K562 (cell line): Measurements from ENCODE around the gene IGFBPL1. TPM values are rescaled to one million over a fixed set of nuclear protein-coding genes. Genes with fewer than 3 reads are reported as not detected.

ENCODE experiments used
- BCLAF1 ChIP-seq, 2 experiments: fragments of 450-650 bp in 1 of 2; IDR thresholded peaks; 2 replicates each; pipeline ENCODE4 v1.6.1; 2011 to 2017; ENCODE audit warnings: low read depth in 2 of 2, antibody characterized with exemption in 1 of 2, borderline replicate concordance in 1 of 2, low read length in 1 of 2, mild to moderate bottlenecking in 1 of 2, mixed read lengths in 1 of 2; ENCODE audit not compliant: control insufficient read depth in 1 of 2
- C11orf30 ChIP-seq: fragments of 450-650 bp; IDR thresholded peaks from 2 replicates; pipeline ENCODE4 v1.6.1; 2016; ENCODE audit warnings: low read depth, mild to moderate bottlenecking
- HDAC1 ChIP-seq, 2 experiments: fragments of 450-650 bp; IDR thresholded peaks; 2 replicates each; pipeline ENCODE4 v1.6.1; 2016 to 2017; ENCODE audit warnings: inconsistent platforms in 1 of 2, mild to moderate bottlenecking in 1 of 2, moderate library complexity in 1 of 2
- MNT ChIP-seq, 2 experiments: fragments of 450-650 bp; conservative IDR thresholded peaks; 2 replicates each; pipeline ENCODE4 v1.6.1; 2017; ENCODE audit warnings: mild to moderate bottlenecking in 2 of 2, moderate library complexity in 2 of 2
- MXI1 ChIP-seq: IDR thresholded peaks from 2 replicates; pipeline ENCODE4 v1.6.1; 2011; ENCODE audit warnings: low read depth, mild to moderate bottlenecking, improper control_type of control experiment, low read length
- SMARCA5 ChIP-seq: fragments of 450-650 bp; IDR thresholded peaks from 2 replicates; pipeline ENCODE4 v1.6.1; 2016
- TEAD4 ChIP-seq, 2 experiments: sonication (generic) in 1 of 2; formaldehyde crosslinking in 1 of 2; IDR thresholded peaks; 2 replicates each; pipeline versions ENCODE4 v1.6.1 to v1.8.0; 2012 to 2022; ENCODE audit warnings: borderline replicate concordance in 1 of 2, inconsistent platforms in 1 of 2, low read length in 1 of 2, mild to moderate bottlenecking in 1 of 2, missing genetic modification reagents in 1 of 2
- ZFP36 ChIP-seq: fragments of 150-350 bp; IDR thresholded peaks from 2 replicates; pipeline ENCODE4 v1.6.1; 2018; ENCODE audit warnings: low read length, low read depth; ENCODE audit not compliant: partially characterized antibody
- ZNF778 ChIP-seq: fragments of 450-650 bp; formaldehyde crosslinking; IDR thresholded peaks from 2 replicates; pipeline ENCODE4 v1.4.0; 2020; ENCODE audit warnings: mild to moderate bottlenecking, moderate library complexity
- polyA plus RNA-seq, 8 experiments: library from polyadenylated mRNA; depleted of rRNA in 4 of 8; stranded (reverse) in 5 of 8; unstranded in 3 of 8; fragments of >200 nt; fragmentation: Nextera tagmentation in 2 of 8; fragmentation: Illumina TruSeq in 1 of 8; extraction: Ambion mirVana in 2 of 8; extraction: Trizol in 1 of 8; gene quantifications; 2 replicates each; pipeline versions ENCODE4 v1.2.1 to v1.2.3, GENCODE V29; 2011 to 2014; ENCODE audit warnings: inconsistent platforms in 1 of 8, missing spikeins in 1 of 8
- total RNA-seq, 7 experiments: library from RNA; depleted of rRNA in 6 of 7; stranded (reverse); fragments of >200 nt in 6 of 7; fragmentation: Illumina TruSeq in 2 of 7; extraction: Trizol in 2 of 7; gene quantifications; 2 replicates each; pipeline versions ENCODE4 v1.2.1 to v1.2.3, GENCODE V29; 2011 to 2021; ENCODE audit warnings: low replicate concordance in 1 of 7
- TF ChIP-seq, protein P1 (sequence below), 2 experiments: fragments of 450-650 bp; IDR thresholded peaks; 2 replicates each; pipeline ENCODE4 v1.6.1; 2018; ENCODE audit warnings: mild to moderate bottlenecking in 2 of 2, low read depth in 1 of 2; ENCODE audit not compliant: partially characterized antibody in 2 of 2
- TF ChIP-seq, protein P2 (sequence below): fragments of 250-450 bp; sonication (Bioruptor Pico); IDR thresholded peaks from 2 replicates; pipeline ENCODE4 v1.8.0; 2021; ENCODE audit warnings: borderline replicate concordance, mild to moderate bottlenecking, moderate library complexity; ENCODE audit not compliant: poor library complexity, severe bottlenecking
- TF ChIP-seq, protein P3 (sequence below): fragments of 250-450 bp; sonication (Bioruptor Pico); IDR thresholded peaks from 2 replicates; pipeline ENCODE4 v1.9.0; 2021; ENCODE audit warnings: mild to moderate bottlenecking, inconsistent platforms

The IGFBPL1 gene
- total and polyA plus RNA-seq, 9 of the 15 experiments (the other 6 are each of a cell fraction or from before 2014, with no cell fraction given) = not detected

- TF ChIP-seq, protein P1, sequence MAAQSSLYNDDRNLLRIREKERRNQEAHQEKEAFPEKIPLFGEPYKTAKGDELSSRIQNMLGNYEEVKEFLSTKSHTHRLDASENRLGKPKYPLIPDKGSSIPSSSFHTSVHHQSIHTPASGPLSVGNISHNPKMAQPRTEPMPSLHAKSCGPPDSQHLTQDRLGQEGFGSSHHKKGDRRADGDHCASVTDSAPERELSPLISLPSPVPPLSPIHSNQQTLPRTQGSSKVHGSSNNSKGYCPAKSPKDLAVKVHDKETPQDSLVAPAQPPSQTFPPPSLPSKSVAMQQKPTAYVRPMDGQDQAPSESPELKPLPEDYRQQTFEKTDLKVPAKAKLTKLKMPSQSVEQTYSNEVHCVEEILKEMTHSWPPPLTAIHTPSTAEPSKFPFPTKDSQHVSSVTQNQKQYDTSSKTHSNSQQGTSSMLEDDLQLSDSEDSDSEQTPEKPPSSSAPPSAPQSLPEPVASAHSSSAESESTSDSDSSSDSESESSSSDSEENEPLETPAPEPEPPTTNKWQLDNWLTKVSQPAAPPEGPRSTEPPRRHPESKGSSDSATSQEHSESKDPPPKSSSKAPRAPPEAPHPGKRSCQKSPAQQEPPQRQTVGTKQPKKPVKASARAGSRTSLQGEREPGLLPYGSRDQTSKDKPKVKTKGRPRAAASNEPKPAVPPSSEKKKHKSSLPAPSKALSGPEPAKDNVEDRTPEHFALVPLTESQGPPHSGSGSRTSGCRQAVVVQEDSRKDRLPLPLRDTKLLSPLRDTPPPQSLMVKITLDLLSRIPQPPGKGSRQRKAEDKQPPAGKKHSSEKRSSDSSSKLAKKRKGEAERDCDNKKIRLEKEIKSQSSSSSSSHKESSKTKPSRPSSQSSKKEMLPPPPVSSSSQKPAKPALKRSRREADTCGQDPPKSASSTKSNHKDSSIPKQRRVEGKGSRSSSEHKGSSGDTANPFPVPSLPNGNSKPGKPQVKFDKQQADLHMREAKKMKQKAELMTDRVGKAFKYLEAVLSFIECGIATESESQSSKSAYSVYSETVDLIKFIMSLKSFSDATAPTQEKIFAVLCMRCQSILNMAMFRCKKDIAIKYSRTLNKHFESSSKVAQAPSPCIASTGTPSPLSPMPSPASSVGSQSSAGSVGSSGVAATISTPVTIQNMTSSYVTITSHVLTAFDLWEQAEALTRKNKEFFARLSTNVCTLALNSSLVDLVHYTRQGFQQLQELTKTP (IDR thresholded peaks at IDR 0.05; ENCODE audit: low read depth in 1 of 2, partially characterized antibody in 2 of 2) = no peak
- TF ChIP-seq, protein P2, sequence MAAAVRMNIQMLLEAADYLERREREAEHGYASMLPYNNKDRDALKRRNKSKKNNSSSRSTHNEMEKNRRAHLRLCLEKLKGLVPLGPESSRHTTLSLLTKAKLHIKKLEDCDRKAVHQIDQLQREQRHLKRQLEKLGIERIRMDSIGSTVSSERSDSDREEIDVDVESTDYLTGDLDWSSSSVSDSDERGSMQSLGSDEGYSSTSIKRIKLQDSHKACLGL (CRISPR knock-in tag) = peak; percentile 59
- peak; percentile 91 to 95 for TF ChIP-seq MNT (conservative IDR thresholded peaks at IDR 0.05)
- peak; percentile 90 for TF ChIP-seq ZFP36
- TF ChIP-seq, protein P3, sequence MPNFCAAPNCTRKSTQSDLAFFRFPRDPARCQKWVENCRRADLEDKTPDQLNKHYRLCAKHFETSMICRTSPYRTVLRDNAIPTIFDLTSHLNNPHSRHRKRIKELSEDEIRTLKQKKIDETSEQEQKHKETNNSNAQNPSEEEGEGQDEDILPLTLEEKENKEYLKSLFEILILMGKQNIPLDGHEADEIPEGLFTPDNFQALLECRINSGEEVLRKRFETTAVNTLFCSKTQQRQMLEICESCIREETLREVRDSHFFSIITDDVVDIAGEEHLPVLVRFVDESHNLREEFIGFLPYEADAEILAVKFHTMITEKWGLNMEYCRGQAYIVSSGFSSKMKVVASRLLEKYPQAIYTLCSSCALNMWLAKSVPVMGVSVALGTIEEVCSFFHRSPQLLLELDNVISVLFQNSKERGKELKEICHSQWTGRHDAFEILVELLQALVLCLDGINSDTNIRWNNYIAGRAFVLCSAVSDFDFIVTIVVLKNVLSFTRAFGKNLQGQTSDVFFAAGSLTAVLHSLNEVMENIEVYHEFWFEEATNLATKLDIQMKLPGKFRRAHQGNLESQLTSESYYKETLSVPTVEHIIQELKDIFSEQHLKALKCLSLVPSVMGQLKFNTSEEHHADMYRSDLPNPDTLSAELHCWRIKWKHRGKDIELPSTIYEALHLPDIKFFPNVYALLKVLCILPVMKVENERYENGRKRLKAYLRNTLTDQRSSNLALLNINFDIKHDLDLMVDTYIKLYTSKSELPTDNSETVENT (CRISPR knock-in tag) = peak; percentile 62; the same call in 1 of the 2 replicates
- TF ChIP-seq TEAD4 (IDR thresholded peaks at IDR 0.05; ENCODE audit: low read length) = no peak
- TF ChIP-seq TEAD4 (CRISPR knock-in tag; IDR thresholded peaks at IDR 0.05; ENCODE audit: borderline replicate concordance) = no peak
- TF ChIP-seq SMARCA5 = peak; percentile 86
- no peak for TF ChIP-seq C11orf30
- peak; percentile 90 for TF ChIP-seq MXI1
- 0 out of 4 replicates have a peak, but pooled peaks of 1 of the 2 experiments have one; percentile 41 for TF ChIP-seq BCLAF1 (IDR thresholded peaks at IDR 0.05; ENCODE audit: borderline replicate concordance in 1 of 2, control insufficient read depth in 1 of 2, low read depth in 2 of 2, low read length in 1 of 2)
- TF ChIP-seq ZNF778 = no peak
- TF ChIP-seq HDAC1 (IDR thresholded peaks at IDR 0.05) = peak in 1 of 2 experiments; percentile 89; a peak in 2 of 4 replicates
Measured at GRCh38 chr9:38392235-38393127, 31.8 kb downstream of the IGFBPL1 start, which contains the start of gene ALDH1B1 (continued).
